ENCODE results near the gene GNB1.

Gene GNB1

GRCh38 chr1:1758692-1759455 is 132.0 kb downstream of the GNB1 start:
- no peak for TF ChIP-seq CTCF (IDR thresholded peaks at IDR 0.05; ENCODE audit: low read depth, low read length)

GRCh38 chr1:1758059-1758621 is 132.7 kb downstream of the GNB1 start:
- no peak for DNase-seq (ENCODE audit: extremely low read depth, low read depth)
- TF ChIP-seq CTCF (IDR thresholded peaks at IDR 0.05; ENCODE audit: low read depth, low read length) = no peak

More at GRCh38 chr1:1758692-1759455, 132.0 kb downstream of the GNB1 start:
- DNase-seq (ENCODE audit: extremely low read depth, low read depth) = no peak

- DNase-seq (ENCODE audit: extremely low read depth, low read depth) = no peak
- no peak for TF ChIP-seq CTCF (IDR thresholded peaks at IDR 0.05; ENCODE audit: low read depth, low read length)
Measured at GRCh38 chr1:1757422-1758058, 133.3 kb downstream of the GNB1 start.

- no peak for TF ChIP-seq CTCF (IDR thresholded peaks at IDR 0.05; ENCODE audit: low read depth, low read length)
- no peak for DNase-seq (ENCODE audit: extremely low read depth, low read depth)
Measured at GRCh38 chr1:1756661-1757421, 134.0 kb downstream of the GNB1 start.

- no peak for TF ChIP-seq CTCF (IDR thresholded peaks at IDR 0.05; ENCODE audit: low read depth, low read length)
- no peak for DNase-seq (ENCODE audit: extremely low read depth, low read depth)
Measured at GRCh38 chr1:1755852-1756251, 135.0 kb downstream of the GNB1 start.

GRCh38 chr1:1755426-1755825 is 135.5 kb downstream of the GNB1 start:
- TF ChIP-seq CTCF (IDR thresholded peaks at IDR 0.05; ENCODE audit: low read depth, low read length) = no peak
- DNase-seq (ENCODE audit: extremely low read depth, low read depth) = no peak
